Left ventricle myocardium inferior (tissue), 1 donor: ENCODE results near the gene SLC18A3. TPM values are rescaled to one million over a fixed set of nuclear protein-coding genes. Genes with fewer than 3 reads are reported as not detected.

Experiments used
- DNase-seq: peaks from one replicate; pipeline ENCODE4 v3.0.0-alpha.2; 2020
- H3K27ac ChIP-seq: fragments of 200-600 bp; replicated peaks from 2 replicates; pipeline ENCODE4 v1.8.0; 2021
- H3K27me3 ChIP-seq: fragments of 200-600 bp; 2 replicates; pipeline ENCODE4 v1.8.0; 2021; ENCODE audit warnings: low read depth
- H3K36me3 ChIP-seq: fragments of 200-600 bp; 2 replicates; pipeline ENCODE4 v1.8.0; 2021
- H3K4me1 ChIP-seq: fragments of 200-600 bp; 2 replicates; pipeline ENCODE4 v1.8.0; 2021
- H3K4me3 ChIP-seq: fragments of 200-600 bp; 2 replicates; pipeline ENCODE4 v1.8.0; 2021; ENCODE audit warnings: mild to moderate bottlenecking, moderate library complexity
- H3K9me3 ChIP-seq: fragments of 200-600 bp; replicated peaks from 2 replicates; pipeline ENCODE4 v1.8.0; 2021
- CTCF ChIP-seq: fragments of 200-600 bp; IDR thresholded peaks from 2 replicates; pipeline ENCODE4 v1.8.0; 2021; ENCODE audit warnings: antibody characterized with exemption, mild to moderate bottlenecking, borderline replicate concordance
- intact Hi-C: fragments of 100-400 bp; cut with micrococcal nuclease; formaldehyde crosslinking; loops from one replicate; pipeline ENCODE4 v1.11.0; 2022
- total RNA-seq: library from RNA; stranded (reverse); fragmentation: NEBNext Ultra II Directional; extraction: Animal tissue kit (Norgen Biotek cat#: 25700); gene quantifications from one replicate; pipeline ENCODE4 v1.2.1, GENCODE V29; 2021
- donor health status: DM: no; HTN: yes; CAD: no; lungs with severe emphysema.

The SLC18A3 gene
- total RNA-seq, 1 donor from 2014 or later = not detected

GRCh38 chr10:49627038-49627437 lies 16.9 kb downstream of the SLC18A3 start:
- Histone ChIP-seq H3K27ac (no peak overlapping the region), H3K36me3 (no peaks in the 10 kb centered on the region), H3K4me1 (no peaks in the 10 kb centered on the region), H3K9me3 (no peaks in the 10 kb centered on the region), H3K27me3 (peaks cover 55% of the 10 kb centered on the region), H3K4me3 (no peak overlapping the region)
- intact Hi-C loops = no loop called here
- DNase-seq = no peak
- TF ChIP-seq CTCF = no peak

- no peak overlapping the region for H3K4me3 ChIP-seq
- H3K4me1 ChIP-seq = no peaks in the 10 kb centered on the region
- H3K36me3 ChIP-seq = no peaks in the 10 kb centered on the region
- intact Hi-C loops = no loop called here
- peaks cover 55% of the 10 kb centered on the region for H3K27me3 ChIP-seq
- H3K9me3 ChIP-seq = no peaks in the 10 kb centered on the region
- no peak overlapping the region for H3K27ac ChIP-seq
- no peak for DNase-seq
- no peak for TF ChIP-seq CTCF
Measured at GRCh38 chr10:49627644-49628247, 17.6 kb downstream of the SLC18A3 start.

- intact Hi-C loops = no loop called here
- Histone ChIP-seq H3K9me3 (no peaks in the 10 kb centered on the region), H3K4me1 (no peaks in the 10 kb centered on the region), H3K4me3 (no peak overlapping the region), H3K27ac (no peak overlapping the region), H3K36me3 (no peaks in the 10 kb centered on the region), H3K27me3 (peaks cover 52% of the 10 kb centered on the region)
- DNase-seq = no peak
- no peak for TF ChIP-seq CTCF
Measured at GRCh38 chr10:49628599-49628998, 18.5 kb downstream of the SLC18A3 start.

GRCh38 chr10:49629431-49629881 lies 19.3 kb downstream of the SLC18A3 start:
- DNase-seq = no peak
- H3K4me3 ChIP-seq = no peak overlapping the region
- no peaks in the 10 kb centered on the region for H3K36me3 ChIP-seq
- H3K4me1 ChIP-seq = no peaks in the 10 kb centered on the region
- no peaks in the 10 kb centered on the region for H3K9me3 ChIP-seq
- intact Hi-C loops = no loop called here
- no peak overlapping the region for H3K27ac ChIP-seq
- TF ChIP-seq CTCF = no peak
- peaks cover 47% of the 10 kb centered on the region for H3K27me3 ChIP-seq

- Histone ChIP-seq H3K4me1 (no peaks in the 10 kb centered on the region), H3K9me3 (no peaks in the 10 kb centered on the region), H3K27ac (no peak overlapping the region), H3K27me3 (peaks cover 47% of the 10 kb centered on the region), H3K36me3 (no peaks in the 10 kb centered on the region), H3K4me3 (no peak overlapping the region)
- TF ChIP-seq CTCF = no peak
- no peak for DNase-seq
- intact Hi-C loops = no loop called here
Measured at GRCh38 chr10:49631975-49632374, 21.9 kb downstream of the SLC18A3 start.
